C4-2B (cell line): ENCODE data around the gene OSBPL5.

Experiments
- ZFX ChIP-seq: fragments of 450-650 bp; IDR thresholded peaks from 2 replicates; pipeline ENCODE4 v1.6.1; 2017
- TF ChIP-seq, protein P1 (sequence below): fragments of 450-650 bp; conservative IDR thresholded peaks from 2 replicates; pipeline ENCODE4 v1.5.1; 2017; ENCODE audit warnings: mild to moderate bottlenecking

DNA sequence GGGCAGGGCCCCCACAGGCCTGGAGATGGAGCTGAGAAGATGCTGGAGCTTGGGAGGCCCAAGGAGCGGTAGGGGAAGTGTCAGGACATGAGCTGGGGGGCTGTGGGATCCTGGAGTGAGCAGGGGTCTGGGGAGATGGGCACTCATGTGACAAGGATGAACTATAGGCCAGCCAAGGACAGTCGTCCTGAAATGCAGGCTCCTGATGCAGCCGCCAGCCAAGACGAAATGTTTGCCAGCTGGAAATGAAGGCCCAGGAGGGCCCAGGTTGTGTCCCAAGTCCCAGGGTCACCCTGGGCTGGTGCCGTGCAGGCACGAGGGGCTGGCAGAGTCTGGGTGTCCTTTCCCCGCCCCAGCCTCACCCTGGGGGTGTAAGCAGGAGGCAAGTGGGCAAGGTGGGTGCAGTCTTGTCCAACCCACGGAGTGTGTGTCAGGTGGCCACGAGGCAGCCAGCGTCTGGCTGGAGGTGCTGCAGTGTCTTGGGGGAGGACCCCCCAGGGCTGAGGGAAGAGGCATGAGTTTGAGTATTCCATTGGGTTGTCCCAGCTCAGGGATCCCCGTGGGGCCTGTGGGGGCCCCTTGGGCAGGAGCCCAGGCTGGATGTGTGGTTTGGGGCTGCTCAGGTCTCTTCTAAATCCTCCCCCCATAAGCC lies 32.1 kb upstream of the OSBPL5 start:
- TF ChIP-seq, protein P1, sequence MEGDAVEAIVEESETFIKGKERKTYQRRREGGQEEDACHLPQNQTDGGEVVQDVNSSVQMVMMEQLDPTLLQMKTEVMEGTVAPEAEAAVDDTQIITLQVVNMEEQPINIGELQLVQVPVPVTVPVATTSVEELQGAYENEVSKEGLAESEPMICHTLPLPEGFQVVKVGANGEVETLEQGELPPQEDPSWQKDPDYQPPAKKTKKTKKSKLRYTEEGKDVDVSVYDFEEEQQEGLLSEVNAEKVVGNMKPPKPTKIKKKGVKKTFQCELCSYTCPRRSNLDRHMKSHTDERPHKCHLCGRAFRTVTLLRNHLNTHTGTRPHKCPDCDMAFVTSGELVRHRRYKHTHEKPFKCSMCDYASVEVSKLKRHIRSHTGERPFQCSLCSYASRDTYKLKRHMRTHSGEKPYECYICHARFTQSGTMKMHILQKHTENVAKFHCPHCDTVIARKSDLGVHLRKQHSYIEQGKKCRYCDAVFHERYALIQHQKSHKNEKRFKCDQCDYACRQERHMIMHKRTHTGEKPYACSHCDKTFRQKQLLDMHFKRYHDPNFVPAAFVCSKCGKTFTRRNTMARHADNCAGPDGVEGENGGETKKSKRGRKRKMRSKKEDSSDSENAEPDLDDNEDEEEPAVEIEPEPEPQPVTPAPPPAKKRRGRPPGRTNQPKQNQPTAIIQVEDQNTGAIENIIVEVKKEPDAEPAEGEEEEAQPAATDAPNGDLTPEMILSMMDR: no peak
- no peak for TF ChIP-seq ZFX
